Neural progenitor cell (in vitro differentiated cells): ENCODE results near the gene DPP3. TPM values are rescaled to one million over a fixed set of nuclear protein-coding genes. Genes with fewer than 3 reads are reported as not detected.

Experiments
- DNase-seq: peaks from one replicate; pipeline ENCODE4 v3.0.0-alpha.2; 2016; ENCODE audit warnings: low spot score
- H2AFZ ChIP-seq: fragments of 200-600 bp; sonication (generic); replicated peaks from 2 replicates; pipeline ENCODE4 v1.6.1; 2016; ENCODE audit warnings: antibody characterized with exemption
- H3F3A ChIP-seq: fragments of 200-600 bp; sonication (generic); 2 replicates; pipeline ENCODE4 v1.6.1; 2016; ENCODE audit warnings: antibody characterized with exemption, low read depth
- H3K27ac ChIP-seq: fragments of 200-600 bp; sonication (generic); 2 replicates; pipeline ENCODE4 v1.5.1; 2016; ENCODE audit warnings: mild to moderate bottlenecking
- H3K27me3 ChIP-seq: fragments of 200-600 bp; sonication (generic); 2 replicates; pipeline ENCODE4 v1.6.1; 2016; ENCODE audit warnings: mild to moderate bottlenecking, moderate library complexity
- H3K36me3 ChIP-seq: fragments of 200-600 bp; sonication (generic); 2 replicates; pipeline ENCODE4 v1.5.1; 2016
- H3K4me1 ChIP-seq: fragments of 200-600 bp; sonication (generic); 2 replicates; pipeline ENCODE4 v1.6.1; 2016; ENCODE audit warnings: mixed run types
- H3K4me2 ChIP-seq: fragments of 200-600 bp; sonication (generic); 2 replicates; pipeline ENCODE4 v1.6.1; 2016
- H3K4me3 ChIP-seq: fragments of 200-600 bp; sonication (generic); 2 replicates; pipeline ENCODE4 v1.5.1; 2016
- H3K79me2 ChIP-seq: fragments of 200-600 bp; sonication (generic); 2 replicates; pipeline ENCODE4 v1.6.1; 2016; ENCODE audit warnings: low read depth
- H3K9ac ChIP-seq: fragments of 200-600 bp; sonication (generic); 2 replicates; pipeline ENCODE4 v1.6.1; 2016
- H3K9me3 ChIP-seq: fragments of 200-600 bp; sonication (generic); 2 replicates; pipeline ENCODE4 v1.5.1; 2016; ENCODE audit warnings: low read depth
- H4K20me1 ChIP-seq: fragments of 200-600 bp; sonication (generic); 2 replicates; pipeline ENCODE4 v1.6.1; 2016; ENCODE audit warnings: low read depth
- H3K27ac Mint-ChIP-seq: 3 replicates; pipeline ENCODE4 v1.8.0; 2021; ENCODE audit warnings: mixed read lengths
- H3K27me3 Mint-ChIP-seq: 2 replicates; pipeline ENCODE4 v1.8.0; 2022; ENCODE audit warnings: low read depth, mild to moderate bottlenecking, inconsistent platforms, moderate library complexity, mixed read lengths; ENCODE audit not compliant: insufficient read depth
- H3K36me3 Mint-ChIP-seq: 3 replicates; pipeline ENCODE4 v1.8.0; 2021; ENCODE audit warnings: mixed read lengths
- H3K4me1 Mint-ChIP-seq: 3 replicates; pipeline ENCODE4 v1.8.0; 2021; ENCODE audit warnings: mixed read lengths
- H3K4me3 Mint-ChIP-seq: 3 replicates; pipeline ENCODE4 v1.8.0; 2021; ENCODE audit warnings: mild to moderate bottlenecking, moderate library complexity, mixed read lengths
- H3K9me3 Mint-ChIP-seq: 3 replicates; pipeline ENCODE4 v1.8.0; 2020; ENCODE audit warnings: mixed read lengths
- CTCF ChIP-seq: fragments of 200-600 bp; sonication (generic); IDR thresholded peaks from 2 replicates; pipeline ENCODE4 v1.5.1; 2017; ENCODE audit warnings: antibody characterized with exemption, mild to moderate bottlenecking
- EZH2 ChIP-seq: fragments of 200-600 bp; sonication (generic); IDR thresholded peaks from 2 replicates; pipeline ENCODE4 v1.6.1; 2017; ENCODE audit warnings: antibody characterized with exemption, mild to moderate bottlenecking, moderate library complexity
- EZH2phosphoT487 ChIP-seq: fragments of 200-600 bp; sonication (generic); IDR thresholded peaks from 2 replicates; pipeline ENCODE4 v1.6.1; 2017; ENCODE audit warnings: antibody characterized with exemption
- total RNA-seq: library from RNA; depleted of rRNA; stranded (reverse); fragments of >200 nt; gene quantifications from 2 replicates; pipeline ENCODE4 v1.2.3, GENCODE V29; 2015; ENCODE audit warnings: low replicate concordance

Gene DPP3
- total RNA-seq, 1 donor from 2014 or later = 41.3 TPM

GRCh38 chr11:66472054-66472453 lies 8.2 kb upstream of the DPP3 start:
- Histone ChIP-seq H3K36me3 (no peaks in the 10 kb centered on the region), H2AFZ (no peak overlapping the region), H3K9me3 (no peaks in the 10 kb centered on the region), H3K4me3 (no peak overlapping the region), H3K27ac (no peak overlapping the region), H3F3A (peaks cover 15% of the 10 kb centered on the region), H3K4me1 (peaks cover 9% of the 10 kb centered on the region), H3K27me3 (no peaks in the 10 kb centered on the region), H4K20me1 (peaks cover 27% of the 10 kb centered on the region), H3K4me2 (no peak overlapping the region), H3K9ac (no peak overlapping the region), H3K79me2 (no peaks in the 10 kb centered on the region)
- peaks cover 6% of the 10 kb centered on the region for H3K27me3 Mint-ChIP-seq
- no peak for DNase-seq
- no peak overlapping the region for H3K4me3 Mint-ChIP-seq
- no peaks in the 10 kb centered on the region for H3K9me3 Mint-ChIP-seq
- TF ChIP-seq CTCF (no peak), EZH2phosphoT487 (no peak), EZH2 (no peak)
- H3K4me1 Mint-ChIP-seq = peaks cover 37% of the 10 kb centered on the region
- no peak overlapping the region for H3K27ac Mint-ChIP-seq
- H3K36me3 Mint-ChIP-seq = peaks cover 5% of the 10 kb centered on the region

GRCh38 chr11:66473167-66473566 lies 7.1 kb upstream of the DPP3 start:
- H2AFZ ChIP-seq = no peak overlapping the region
- H3K4me3 ChIP-seq = no peak overlapping the region
- no peak for DNase-seq
- Mint-ChIP-seq H3K4me1 (peaks cover 35% of the 10 kb centered on the region), H3K27me3 (peaks cover 6% of the 10 kb centered on the region), H3K27ac (no peak overlapping the region), H3K9me3 (no peaks in the 10 kb centered on the region), H3K4me3 (no peak overlapping the region), H3K36me3 (peaks cover 5% of the 10 kb centered on the region)
- peaks cover under 1% of the 10 kb centered on the region for H3K4me1 ChIP-seq
- no peaks in the 10 kb centered on the region for H3K36me3 ChIP-seq
- H3K27me3 ChIP-seq = no peaks in the 10 kb centered on the region
- no peaks in the 10 kb centered on the region for H3K9me3 ChIP-seq
- H3K79me2 ChIP-seq = no peaks in the 10 kb centered on the region
- no peak overlapping the region for H3K9ac ChIP-seq
- peaks cover 26% of the 10 kb centered on the region for H4K20me1 ChIP-seq
- TF ChIP-seq EZH2phosphoT487 (no peak), CTCF (no peak), EZH2 (no peak)
- H3F3A ChIP-seq = peaks cover 17% of the 10 kb centered on the region
- no peak overlapping the region for H3K4me2 ChIP-seq
- no peak overlapping the region for H3K27ac ChIP-seq

GRCh38 chr11:66473608-66474515 lies 6.4 kb upstream of the DPP3 start:
- TF ChIP-seq EZH2 (no peak), CTCF (no peak), EZH2phosphoT487 (no peak)
- H3K36me3 ChIP-seq = no peaks in the 10 kb centered on the region
- no peak overlapping the region for H3K27ac ChIP-seq
- Mint-ChIP-seq H3K27ac (no peak overlapping the region), H3K9me3 (no peaks in the 10 kb centered on the region), H3K4me1 (peaks cover 32% of the 10 kb centered on the region), H3K4me3 (no peak overlapping the region), H3K36me3 (peaks cover 5% of the 10 kb centered on the region), H3K27me3 (peaks cover 6% of the 10 kb centered on the region)
- no peaks in the 10 kb centered on the region for H3K4me1 ChIP-seq
- peaks cover 20% of the 10 kb centered on the region for H3F3A ChIP-seq
- no peak overlapping the region for H2AFZ ChIP-seq
- DNase-seq = no peak
- H4K20me1 ChIP-seq = peaks cover 27% of the 10 kb centered on the region
- no peak overlapping the region for H3K4me3 ChIP-seq
- H3K4me2 ChIP-seq = no peak overlapping the region
- H3K9ac ChIP-seq = no peak overlapping the region
- H3K9me3 ChIP-seq = no peaks in the 10 kb centered on the region
- no peaks in the 10 kb centered on the region for H3K27me3 ChIP-seq
- peaks cover 5% of the 10 kb centered on the region for H3K79me2 ChIP-seq
